Inflammatory macrophage (primary cell): Measurements from ENCODE around the gene KLHL33.
"Not testable (repeated sequence)": the region's sequence is repeated elsewhere in the genome, so short reads cannot be mapped to it uniquely, and the experiment has no call there.

Experiments
- DNase-seq, 2 donors: peaks; one replicate each; pipeline ENCODE4 v3.0.0-alpha.2; 2020 to 2022

Gene KLHL33

DNA sequence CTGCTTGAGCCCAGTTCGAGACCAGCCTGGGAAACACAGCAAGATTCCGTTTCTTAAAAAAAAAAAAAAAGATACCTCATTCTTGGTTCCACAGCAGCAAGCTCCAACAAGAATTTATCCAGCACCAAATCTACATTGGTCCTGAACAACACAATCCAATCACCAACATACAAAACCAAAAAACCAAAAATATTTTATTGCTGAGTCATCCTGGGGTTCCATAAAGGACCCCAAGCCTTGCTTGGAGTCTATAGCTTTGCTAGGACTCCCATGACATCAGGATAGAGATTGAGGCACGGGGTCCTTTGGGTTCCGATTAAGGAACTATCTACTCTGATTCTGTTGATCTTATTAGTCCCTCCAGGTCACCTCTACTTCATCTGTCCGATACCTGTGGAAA is 10.9 kb upstream of the KLHL33 start:
- no peak for DNase-seq

DNA sequence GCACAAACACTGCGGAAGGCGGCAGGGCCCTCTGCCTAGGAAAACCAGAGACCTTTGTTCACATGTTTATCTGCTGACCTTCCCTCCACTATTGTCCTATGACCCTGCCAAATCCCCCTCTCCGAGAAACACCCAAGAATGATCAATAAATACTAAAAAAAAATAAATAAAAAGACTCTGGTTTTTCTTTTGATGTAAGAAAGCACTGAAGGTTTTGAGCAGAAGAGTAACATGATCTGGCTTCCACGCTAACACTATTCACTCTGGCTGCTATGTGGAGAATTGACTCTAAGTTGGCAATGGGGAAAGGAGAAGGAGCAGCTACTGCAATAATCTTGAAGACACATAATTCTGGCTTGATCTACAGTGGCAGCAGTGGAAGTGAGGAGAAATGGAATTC is 7.7 kb upstream of the KLHL33 start:
- not testable (repeated sequence) for DNase-seq

DNA sequence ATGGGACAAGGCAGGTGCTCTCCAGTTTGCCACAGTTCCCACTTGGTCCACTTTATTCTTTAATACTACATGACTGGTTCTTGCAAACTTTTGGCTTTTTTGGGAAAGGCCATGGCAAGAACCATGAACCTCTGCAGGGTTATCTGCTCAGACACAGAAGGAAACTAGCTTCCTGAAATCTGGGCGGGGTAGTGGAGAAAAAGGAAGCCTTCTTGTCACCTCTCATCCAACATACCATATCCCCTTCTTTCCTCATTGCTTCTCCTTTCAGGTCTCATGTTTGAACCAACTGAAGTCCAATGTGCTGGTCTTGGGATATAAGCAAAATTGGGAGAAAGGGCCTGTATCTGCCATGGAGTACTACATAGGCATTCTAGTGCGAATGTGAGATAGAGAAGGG is 5.5 kb upstream of the KLHL33 start:
- DNase-seq, result peak; percentile 41 to 43

DNA sequence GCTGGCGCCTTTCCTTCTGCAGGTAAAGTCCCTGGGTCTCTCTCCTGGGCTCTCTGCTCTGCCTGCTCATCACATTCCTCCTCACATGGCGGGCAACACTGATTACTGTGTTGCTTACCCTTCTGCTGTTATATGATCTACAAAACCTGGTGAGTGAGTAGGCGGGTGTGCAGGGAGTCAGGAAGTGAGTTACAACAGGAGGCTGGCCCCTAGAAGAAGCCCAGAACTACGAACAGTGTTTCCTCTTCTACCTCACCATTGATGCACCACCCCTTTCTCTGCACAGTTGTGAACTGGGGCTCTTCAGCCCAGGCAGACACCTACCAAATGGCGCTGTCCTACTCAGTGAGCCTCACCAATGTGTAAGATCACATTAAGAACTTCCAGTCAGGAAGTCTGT is 4.9 kb upstream of the KLHL33 start:
- DNase-seq, result peak; percentile 35 to 43

DNA sequence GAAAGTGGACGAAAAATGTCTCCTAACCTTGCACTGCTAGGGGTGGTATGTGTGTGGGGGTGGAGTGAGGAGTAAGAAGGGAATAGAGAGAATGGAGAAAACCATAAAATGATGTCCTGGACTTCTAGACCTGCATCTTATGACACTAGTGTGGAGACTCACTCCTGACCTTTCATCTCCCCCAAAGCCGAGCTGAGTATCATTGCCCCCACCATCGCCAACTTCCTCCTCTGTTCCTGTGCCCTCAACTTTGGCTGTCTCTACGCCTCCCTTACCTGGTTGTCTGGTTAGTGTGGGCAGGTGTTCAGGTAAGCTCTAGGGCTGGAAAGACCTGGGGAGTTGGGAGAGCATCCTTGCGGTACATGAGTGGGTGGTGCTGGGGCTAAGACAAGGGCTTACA is 4.5 kb upstream of the KLHL33 start:
- no peak for DNase-seq

DNA sequence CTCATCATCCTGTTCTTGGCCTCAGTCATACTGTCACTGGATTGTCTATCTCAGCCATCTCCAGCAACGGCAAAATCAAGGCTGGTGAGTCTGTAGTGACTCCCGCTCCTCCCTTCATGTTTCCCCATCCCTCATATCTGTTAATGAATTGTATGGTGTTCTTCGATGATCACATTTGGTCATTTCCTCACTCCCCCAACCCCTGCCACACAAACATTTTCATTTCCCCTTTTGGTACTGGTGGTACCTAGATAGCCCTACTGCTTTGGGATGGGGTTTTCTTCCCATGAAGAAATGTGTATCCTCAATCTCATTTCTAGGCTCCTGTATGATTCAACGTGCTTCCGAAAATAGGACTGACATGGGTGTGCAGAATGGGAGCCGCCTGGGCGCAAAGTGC is 2.7 kb upstream of the KLHL33 start:
- no peak for DNase-seq

DNA sequence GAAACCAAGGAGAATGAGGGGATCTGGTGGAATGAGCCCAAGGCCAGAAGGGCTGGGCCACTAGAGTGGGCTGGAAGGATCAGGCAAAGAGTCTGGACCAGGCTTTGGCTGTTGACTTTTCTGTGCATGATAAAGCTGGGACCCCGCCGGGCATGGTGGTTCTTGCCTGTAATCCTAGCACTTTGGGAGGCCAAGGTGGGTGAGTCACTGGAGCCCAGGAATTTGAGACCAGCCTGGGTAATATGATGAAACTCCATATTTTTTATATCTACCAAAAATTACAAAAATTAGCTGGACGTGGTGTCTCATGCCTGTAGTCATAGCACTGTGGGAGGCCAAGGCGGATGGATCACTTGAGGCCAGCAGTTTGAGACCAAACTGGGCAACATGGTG is 393 bp upstream of the KLHL33 start:
- no peak for DNase-seq

DNA sequence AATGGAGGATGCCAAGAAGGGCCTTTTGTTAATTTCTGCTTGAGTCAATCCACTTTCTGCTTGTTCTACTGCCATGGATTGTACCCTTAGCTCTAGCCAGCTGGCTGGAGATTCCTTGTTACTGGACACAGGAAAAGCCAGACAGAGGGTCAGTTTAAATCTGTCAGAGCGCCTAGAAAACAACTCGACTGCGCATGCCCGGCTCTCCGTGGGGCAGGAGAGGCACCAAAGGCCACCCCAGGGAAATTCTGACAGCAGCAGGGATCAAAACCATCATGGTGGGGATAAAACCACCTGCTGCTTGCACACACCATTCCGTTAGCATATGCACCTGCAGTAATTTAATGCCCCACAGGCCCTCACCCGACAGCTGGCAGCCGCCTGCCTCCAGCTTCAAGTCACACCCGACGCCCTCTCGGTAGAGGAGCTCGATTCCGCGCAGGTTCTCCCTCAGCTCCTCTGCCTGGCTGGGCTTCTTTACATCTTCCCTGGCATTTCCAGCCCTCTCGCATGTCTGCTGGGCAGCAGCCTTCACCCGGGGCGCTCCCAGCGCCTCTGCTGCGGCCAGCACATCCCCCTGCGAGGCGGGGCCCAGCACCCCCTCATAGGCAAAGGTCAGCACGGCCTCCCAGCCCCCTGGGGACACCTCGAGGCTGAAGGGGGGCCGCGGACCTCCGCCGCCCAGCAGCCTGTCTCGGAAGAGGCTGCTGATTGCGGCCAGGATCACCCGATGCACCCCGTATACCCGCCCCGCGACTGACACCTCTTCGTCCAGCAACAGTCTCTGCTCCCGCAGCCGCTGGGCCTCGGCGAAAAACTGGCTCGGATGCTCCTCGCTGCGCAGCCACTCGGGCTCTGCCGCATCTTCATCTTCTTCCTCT is 1.0 kb downstream of the KLHL33 start:
- DNase-seq, result no peak

DNA sequence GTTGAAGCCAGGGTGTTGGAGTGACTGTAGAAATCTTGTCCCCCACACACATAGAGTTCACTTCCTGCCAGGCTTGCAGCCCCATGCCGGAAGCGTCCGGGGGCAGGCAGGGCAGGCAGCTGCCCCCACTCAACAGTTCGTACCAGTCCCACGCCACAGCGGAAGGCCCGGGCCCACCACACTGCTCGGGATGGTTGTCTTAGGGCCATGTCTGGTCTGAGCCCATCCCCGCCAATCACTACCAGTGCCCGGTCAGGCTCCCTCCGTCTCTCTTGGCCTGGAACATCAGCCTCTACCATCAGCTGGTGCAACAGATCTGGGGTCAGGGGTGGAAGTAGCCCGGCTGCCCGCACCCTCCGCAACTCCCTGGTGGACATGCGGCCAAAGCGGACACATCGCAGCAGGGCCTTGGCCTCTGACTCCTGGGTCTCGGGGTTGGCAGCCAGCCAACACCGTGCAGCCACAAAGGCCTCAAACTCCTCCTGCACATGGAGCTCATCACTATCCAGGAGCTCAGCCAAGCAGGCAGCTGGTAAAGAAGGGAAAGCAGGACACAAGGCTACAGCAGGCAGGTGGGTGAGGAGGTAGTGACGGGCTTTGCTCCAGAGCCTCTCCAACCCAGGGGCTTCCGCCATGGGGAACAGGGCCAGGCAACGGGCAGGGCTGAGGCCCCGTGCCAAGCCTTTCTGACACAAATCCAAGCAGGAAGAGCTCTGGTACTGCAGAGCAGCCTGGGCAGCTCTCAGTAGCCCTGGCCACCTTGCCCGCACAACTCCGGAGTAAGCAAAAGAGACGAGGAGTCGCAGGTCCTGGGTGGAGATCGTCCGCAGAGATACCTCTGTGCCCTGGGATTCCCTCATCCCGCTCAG is 5.9 kb downstream of the KLHL33 start:
- no peak for DNase-seq

DNA sequence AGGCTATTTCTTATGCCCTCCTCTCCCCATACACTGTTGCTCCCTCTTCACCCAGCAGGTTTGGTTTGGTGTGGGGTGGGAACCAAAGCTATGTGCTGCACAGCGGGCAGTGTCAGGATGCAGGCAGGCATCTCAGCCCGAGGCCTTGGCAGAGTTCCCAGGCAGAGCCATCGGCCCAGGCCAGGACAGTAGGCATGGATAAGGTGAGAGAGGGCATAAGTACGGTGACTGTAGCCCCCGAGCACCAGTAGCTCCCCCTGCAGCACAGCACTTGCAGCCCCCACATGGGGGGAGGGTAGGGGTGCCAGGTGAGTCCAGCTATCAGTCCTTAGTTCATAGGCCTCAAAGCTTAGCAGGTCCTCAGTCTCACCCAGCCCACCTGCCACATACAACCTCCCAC is 7.2 kb downstream of the KLHL33 start:
- no peak for DNase-seq

DNA sequence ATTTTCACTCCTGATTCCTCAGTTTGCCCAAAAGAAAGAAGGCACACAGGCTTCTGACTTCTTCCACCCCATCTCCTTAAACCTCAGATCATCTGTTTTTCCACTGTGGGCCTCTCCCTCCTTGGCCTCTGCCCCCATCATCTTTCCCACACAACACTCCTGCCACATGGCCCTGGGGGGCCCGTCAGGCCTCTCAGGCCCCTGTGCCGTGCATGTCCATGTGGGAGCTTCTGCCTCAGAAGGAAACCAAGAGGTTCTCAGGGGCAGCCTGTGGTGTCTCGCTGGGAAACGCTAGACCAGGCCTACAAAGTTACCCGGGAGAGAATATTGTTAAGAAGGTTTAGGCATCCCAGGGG is 8.0 kb downstream of the KLHL33 start:
- DNase-seq, result no peak

DNA sequence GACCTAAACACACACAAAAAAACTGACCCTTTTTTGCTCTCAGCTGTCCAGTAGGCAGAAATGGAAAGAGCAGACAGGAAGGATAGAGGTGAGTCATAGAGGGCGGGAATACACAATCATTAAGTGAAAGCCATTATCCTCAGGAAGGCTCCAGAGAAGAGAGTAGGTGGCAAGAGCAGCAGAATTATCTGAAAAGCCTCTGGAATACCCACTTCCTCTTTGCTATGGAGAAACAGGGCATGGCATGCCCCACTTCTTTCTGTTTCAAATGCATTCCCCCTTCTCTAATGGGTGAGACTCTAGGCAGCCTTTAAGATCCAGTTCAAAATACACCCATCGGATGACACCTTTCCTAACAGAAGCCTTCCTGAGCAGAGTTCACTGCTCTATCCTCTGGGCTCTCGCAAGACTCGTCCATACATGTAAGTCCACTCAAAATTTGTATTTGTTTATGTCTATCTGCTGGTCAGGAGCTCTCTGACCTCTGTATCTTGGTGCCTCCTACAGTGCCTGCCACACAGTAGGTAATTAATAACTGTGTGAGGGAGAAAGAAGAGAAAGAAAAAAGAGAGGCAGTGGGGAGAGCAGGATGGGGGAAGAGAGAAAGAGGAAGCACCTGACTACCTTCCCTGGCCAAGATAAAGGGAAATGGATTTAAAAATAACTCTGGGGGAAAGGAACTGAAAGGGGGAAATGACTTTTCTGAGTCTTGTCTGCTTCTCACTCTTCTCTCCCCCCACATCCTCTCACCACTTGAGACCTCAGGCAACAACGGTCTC is 8.5 kb downstream of the KLHL33 start:
- peak; percentile 81 to 85 for DNase-seq

DNA sequence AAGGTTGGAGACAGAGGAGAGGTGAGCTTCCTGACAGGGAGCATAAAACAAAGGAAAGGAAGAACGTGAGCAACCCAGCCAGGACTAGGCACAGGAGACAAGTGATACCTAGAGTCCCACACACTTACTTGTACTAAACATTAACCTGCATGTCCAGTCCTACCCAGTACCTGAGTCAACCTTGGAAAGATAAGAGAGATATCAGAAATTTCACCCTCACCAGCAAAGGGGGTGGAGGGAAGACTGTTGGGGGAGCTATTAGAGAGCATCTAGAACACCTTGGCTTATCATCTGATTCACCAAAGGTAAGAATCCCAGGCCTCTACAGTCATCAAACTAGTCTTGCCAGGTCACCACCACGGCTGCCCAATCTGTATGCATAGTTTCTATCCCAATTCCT is 11.1 kb downstream of the KLHL33 start:
- no peak for DNase-seq

DNA sequence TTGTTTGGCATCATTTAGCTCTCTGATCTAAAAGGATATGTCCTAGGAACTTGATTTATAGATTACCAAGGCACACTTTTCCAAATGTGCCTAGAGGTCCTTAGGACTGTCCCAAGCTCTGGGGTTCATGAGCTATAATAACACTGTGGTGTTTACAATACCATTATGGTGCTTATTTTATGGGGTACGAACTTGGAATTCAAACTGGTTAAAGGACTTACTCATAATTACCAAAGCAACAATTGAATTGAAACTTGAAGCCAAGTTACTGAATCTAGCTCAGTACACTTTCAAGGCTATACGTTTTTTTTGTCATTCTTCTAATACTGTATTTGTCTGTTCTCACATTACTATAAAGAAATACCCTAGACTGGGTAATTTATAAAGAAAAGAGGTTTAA is 13.1 kb downstream of the KLHL33 start:
- no peak for DNase-seq

DNA sequence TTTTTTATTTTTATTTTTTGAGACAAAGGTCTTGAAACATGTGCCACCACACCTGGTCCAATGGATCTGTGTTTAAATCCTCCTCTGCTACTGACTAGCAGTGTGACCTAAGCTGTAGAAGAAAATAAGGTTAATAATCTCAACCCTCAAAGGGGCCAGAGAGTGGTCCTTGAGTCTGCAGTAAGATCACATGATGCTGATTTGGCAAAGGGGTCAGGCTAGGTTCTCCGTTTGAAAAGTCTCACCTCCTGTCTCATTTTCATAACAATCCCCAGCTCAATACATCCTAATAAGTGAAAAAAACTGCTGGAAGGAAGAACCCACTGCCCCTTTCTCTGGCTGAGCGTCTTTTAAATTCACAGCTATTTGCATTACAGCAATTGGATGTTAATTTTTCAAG is 14.7 kb downstream of the KLHL33 start:
- no peak for DNase-seq

DNA sequence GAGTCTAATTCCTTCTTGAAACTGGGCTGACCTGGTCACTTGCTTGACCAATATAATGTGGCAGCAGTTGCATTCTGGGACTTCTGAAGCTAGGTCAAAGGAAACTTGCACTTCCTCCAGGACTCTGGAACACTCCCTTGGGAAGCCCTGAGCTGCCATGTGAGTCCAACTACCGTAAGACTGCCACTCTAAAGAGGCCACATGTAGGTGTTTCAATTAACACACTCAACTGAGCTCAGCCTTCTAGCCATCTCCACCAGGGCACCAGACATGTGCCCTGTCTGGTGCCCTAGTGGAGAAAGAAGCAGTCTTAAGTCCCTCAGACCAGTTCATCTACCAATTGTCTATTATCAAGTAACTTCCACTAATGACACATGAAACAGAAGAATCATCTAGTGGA is 16.5 kb downstream of the KLHL33 start:
- DNase-seq, result peak; percentile 23 to 26

DNA sequence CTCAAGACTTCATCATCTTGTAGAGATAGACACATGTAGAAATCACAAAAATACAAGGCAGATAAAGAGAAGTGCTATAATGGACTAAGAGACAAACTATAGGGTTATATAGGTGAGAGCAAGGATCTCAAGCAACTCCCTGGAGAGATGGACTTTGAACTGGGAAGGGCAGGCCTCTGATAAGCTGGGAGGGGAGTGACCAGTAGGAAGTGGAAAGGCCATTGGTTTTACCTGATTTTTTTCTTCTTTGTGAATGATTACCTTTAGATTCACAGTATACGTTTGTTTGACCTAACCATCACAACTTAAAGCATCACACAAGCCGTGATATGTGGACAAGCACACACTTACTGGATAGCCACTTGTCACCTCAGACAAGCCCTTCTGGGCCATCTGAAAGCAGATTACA is 17.5 kb downstream of the KLHL33 start:
- DNase-seq, result no peak

DNA sequence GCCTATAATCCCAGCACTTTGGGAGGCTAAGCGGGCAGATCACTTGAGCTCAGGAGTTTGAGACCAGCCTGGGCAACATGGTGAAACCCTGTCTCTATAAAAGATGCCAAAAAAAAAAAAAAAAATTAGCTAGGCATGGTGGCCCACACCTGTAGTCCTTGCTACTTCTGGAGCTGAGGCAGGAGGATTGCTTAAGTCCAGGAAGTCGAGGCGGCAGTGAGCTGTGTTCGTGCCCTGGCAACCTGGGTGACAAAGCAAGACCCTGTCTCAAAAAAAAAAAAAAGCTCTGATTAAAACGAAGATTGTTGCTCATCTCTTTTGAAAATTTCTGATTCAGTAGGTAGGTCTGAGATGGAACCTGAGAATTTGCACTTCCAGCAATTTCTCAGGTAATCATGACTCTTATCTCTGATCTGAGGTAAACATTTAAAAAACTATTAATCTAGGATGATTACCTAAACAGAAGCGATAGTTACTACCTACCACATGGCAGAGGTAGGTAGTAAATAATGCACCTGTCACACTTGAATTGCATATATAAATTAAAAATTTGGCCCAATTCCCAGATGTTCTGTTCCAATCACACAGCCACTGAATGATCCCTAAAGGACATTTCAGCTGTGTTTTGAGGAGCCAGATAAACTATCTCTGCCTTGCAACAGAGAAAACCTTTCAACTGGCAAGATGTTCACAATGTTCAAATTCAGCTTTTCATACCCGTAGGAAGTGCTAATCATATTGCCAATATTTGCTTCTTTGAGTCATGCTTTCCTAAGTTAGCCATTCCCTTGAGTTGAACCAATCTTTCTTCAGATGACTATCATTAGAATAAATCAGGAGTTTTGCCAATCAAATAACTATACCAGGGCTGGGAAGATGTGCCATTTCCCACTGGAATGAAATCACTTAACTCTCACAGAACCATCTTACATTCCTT is 18.4 kb downstream of the KLHL33 start:
- DNase-seq, result no peak

DNA sequence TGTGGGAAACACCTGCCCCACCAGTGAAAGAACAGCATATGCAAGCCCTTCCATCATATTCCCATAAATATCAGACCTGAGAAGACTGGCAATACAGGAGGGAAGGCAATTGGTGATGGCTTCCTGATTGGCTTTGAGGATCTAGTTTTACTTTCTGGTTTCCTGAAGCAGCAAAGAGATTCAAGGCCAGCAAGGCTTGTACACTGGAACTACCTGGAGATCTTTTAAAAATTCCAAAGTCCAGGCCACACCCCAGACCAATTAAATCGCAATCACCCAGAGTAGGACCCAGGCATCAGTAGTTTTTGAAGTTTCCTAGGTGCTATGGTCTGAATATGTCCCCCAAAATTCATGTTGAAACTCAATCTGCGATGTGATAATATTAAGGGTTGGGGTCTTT is 19.7 kb downstream of the KLHL33 start:
- no peak for DNase-seq

DNA sequence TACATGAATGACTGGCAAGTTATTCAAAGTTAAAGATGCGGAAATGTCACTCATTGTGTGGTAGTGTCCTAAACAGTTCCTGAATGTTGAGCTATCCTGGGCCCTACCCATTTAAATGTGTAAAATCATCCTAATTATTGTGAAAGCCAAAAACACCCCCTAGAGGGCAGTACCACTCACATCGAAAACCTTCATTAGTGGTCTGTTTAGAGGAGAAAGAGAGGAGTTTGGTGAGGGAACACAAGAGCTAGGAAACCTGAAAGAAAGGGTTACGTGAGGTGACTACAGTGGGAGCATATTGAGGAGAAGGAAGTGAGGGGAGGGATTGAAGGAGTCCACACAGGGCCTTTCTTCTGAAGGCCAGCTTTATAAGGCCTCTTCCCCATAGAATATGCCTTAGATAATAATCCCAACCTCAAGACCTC is 20.2 kb downstream of the KLHL33 start:
- peak; percentile 62 to 85 for DNase-seq

DNA sequence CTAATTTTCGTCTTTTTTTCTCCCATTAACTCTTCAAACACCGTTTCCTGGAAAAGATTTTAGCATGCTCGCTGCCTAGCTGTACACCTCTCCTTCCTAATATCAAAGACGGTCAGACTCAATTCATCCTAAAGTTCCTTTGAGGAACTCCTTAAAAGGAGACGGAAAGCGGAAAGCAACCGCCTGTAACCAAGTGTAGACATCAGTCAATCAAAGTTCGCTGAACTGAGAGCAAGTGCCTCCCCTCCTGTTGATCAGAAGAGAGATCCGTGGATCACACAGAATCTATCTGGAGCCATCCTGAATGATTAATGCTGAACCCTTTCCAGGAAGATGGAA is 22.3 kb downstream of the KLHL33 start:
- peak; percentile 58 to 70 for DNase-seq
